Aorta (tissue), 5 donors: ENCODE measurements around the gene BTN2A1. TPM values are rescaled to one million over a fixed set of nuclear protein-coding genes. Genes with fewer than 3 reads are reported as not detected.

Experiments used
- ATAC-seq: fragments of 200-7000 bp; cut with Tn5 transposase; one replicate; pipeline ENCODE4 v1.9.1; 2022; ENCODE audit warnings: moderate library complexity; ENCODE audit not compliant: low FRiP score
- DNase-seq, 2 donors: peaks; one replicate each; pipeline ENCODE4 v3.0.0-alpha.2; 2020
- H3K27ac ChIP-seq, 2 donors: one replicate each; pipeline ENCODE4 v1.5.1; 2013; ENCODE audit warnings: low read length in 2 of 2, mild to moderate bottlenecking in 2 of 2, moderate library complexity in 2 of 2, control low read depth in 1 of 2, inconsistent platforms in 1 of 2, low read depth in 1 of 2
- H3K27me3 ChIP-seq, 2 donors: one replicate each; pipeline ENCODE4 v1.6.1; 2013; ENCODE audit warnings: control low read depth in 1 of 2, low read length in 1 of 2, mild to moderate bottlenecking in 1 of 2, moderate library complexity in 1 of 2; ENCODE audit not compliant: insufficient read depth in 2 of 2, control insufficient read depth in 1 of 2
- H3K36me3 ChIP-seq, 2 donors: one replicate each; pipeline ENCODE4 v1.6.1; 2013; ENCODE audit warnings: control low read depth in 1 of 2, low read length in 1 of 2, mild to moderate bottlenecking in 1 of 2; ENCODE audit not compliant: insufficient read depth in 2 of 2, control insufficient read depth in 1 of 2
- H3K4me1 ChIP-seq, 2 donors: one replicate each; pipeline ENCODE4 v1.6.1; 2013; ENCODE audit warnings: low read length in 2 of 2, control low read depth in 1 of 2, mild to moderate bottlenecking in 1 of 2, moderate library complexity in 1 of 2; ENCODE audit not compliant: insufficient read depth in 2 of 2, control insufficient read depth in 1 of 2
- H3K4me3 ChIP-seq, 2 donors: one replicate each; pipeline ENCODE4 v1.5.1; 2013; ENCODE audit warnings: low read length in 2 of 2, control low read depth in 1 of 2, mild to moderate bottlenecking in 1 of 2
- H3K9me3 ChIP-seq: one replicate; pipeline ENCODE4 v1.6.1; 2013; ENCODE audit warnings: mild to moderate bottlenecking, low read length; ENCODE audit not compliant: control insufficient read depth
- WGBS, 2 donors: extraction: QIAGEN DNeasy Blood & Tissue Kit; methylation state at CpG; one replicate each; pipeline ENCODE4 v1.1.7; 2013; 5-methylcytosine and 5-hydroxymethylcytosine counted together
- intact Hi-C, 2 donors: fragments of 100-400 bp; cut with DNase I; formaldehyde crosslinking; loops; one replicate each; pipeline versions ENCODE4 v1.14.2 to v1.15.0; 2022
- polyA plus RNA-seq, 2 donors: library from polyadenylated mRNA; stranded (reverse); fragments of 200-250 nt; gene quantifications; one replicate each; pipeline ENCODE4 v1.2.3, GENCODE V29; 2013
- total RNA-seq, 2 donors: library from RNA; stranded (reverse); fragmentation: NEBNext Ultra II Directional; extraction: Animal tissue kit (Norgen Biotek cat#: 25700); gene quantifications; one replicate each; pipeline ENCODE4 v1.2.1, GENCODE V29; 2021
- donor health status: healthy with polysubstance abuse.
- donor health status: Bipolar disorder and iron deficiency.
- donor health status: DM: no; HTN: no; CAD: no.
- donor health status: DM: no; HTN: no; CAD: no.
- donor health status: DM: yes; HTN: yes; CAD: no.

Gene BTN2A1
- total and polyA plus RNA-seq, 4 donors: 14.1 to 41.6 (median 39.0) TPM

DNA sequence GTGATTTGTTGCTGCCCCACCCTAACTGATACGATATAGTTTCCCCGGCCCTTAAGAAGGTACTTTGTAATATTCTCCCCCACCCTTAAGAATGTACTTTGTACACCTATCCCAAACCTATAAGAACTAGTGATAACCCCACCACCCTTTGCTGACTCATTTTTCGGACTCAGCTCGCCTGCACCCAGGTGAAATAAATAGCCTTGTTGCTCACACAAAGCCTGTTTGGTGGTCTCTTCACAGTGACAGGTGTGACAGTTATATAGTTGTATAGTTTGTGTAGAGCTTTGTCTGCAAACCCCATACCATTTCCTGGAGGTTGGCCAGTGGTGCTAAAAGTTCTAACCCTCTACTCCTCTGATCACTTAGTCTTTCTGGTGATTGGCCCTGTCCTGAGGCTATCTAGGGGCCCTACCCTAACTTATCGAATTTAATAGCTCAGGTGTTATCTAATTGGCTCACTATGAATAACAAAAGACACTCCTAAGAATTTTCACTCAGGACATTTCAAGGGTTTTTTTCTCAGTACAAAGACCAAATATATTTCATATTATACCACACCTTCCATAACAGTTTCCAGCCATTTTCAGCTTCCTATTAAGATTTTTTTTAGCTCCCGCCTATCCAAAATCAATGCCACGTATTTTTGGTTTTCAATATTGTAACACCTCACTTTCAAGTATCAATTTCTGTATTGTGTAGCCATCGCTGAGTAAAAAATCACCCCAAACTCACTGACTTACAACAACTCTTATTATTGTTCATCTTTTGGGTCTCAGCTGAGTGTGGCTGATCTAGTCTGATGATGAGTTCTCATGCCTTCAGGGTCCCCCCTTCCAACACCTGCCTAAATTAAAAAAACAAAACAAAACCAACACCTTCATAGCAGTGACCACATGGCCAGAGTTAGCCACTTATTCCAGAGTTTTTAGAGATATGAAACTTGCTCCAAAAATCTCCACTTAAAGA lies 32.5 kb downstream of the BTN2A1 start:
- intact Hi-C loops: no loop called here
- H3K27me3 ChIP-seq: no peaks in the 10 kb centered on the region
- no peak for ATAC-seq

DNA sequence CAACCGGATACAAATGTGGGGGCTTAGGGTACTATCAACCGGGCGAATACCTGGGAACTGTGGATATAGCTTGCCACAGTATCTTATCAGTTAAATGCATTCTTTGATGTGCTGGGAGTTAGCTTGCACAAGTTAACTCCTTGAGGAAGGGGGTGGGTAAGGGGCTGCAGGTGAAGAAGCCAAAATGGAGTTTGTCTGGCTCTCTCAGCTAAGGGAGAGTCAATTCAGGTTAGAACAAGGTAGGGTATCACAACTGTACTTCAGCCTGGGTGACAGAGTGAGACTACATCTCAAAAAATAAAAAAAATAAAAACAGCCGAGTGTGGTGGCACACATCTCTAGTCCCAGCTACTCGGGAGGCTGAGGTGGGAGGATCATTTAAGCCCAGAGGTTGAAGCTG lies 33.8 kb downstream of the BTN2A1 start:
- 78 to 80% methylated on average over 5 of the region's 5 CpGs for WGBS, 2 donors
- DNase-seq (no peak), ATAC-seq (no peak)
- intact Hi-C loops: no loop called here
- Histone ChIP-seq H3K36me3 (no peaks in the 10 kb centered on the region), H3K27ac (no peak overlapping the region), H3K27me3 (no peaks in the 10 kb centered on the region), H3K4me3 (no peak overlapping the region), H3K9me3 (peaks cover 2% of the 10 kb centered on the region), H3K4me1 (no peaks in the 10 kb centered on the region)

More for the DNA sequence above, 32.5 kb downstream of the BTN2A1 start:
- DNase-seq: no peak
- peaks cover 2% of the 10 kb centered on the region for H3K9me3 ChIP-seq
- no peaks in the 10 kb centered on the region for H3K36me3 ChIP-seq
- H3K4me1 ChIP-seq: no peaks in the 10 kb centered on the region
- WGBS, 2 donors: 87 to 89% methylated on average over 8 of the region's 8 CpGs
- no peak overlapping the region for H3K4me3 ChIP-seq
- H3K27ac ChIP-seq: no peak overlapping the region

DNA sequence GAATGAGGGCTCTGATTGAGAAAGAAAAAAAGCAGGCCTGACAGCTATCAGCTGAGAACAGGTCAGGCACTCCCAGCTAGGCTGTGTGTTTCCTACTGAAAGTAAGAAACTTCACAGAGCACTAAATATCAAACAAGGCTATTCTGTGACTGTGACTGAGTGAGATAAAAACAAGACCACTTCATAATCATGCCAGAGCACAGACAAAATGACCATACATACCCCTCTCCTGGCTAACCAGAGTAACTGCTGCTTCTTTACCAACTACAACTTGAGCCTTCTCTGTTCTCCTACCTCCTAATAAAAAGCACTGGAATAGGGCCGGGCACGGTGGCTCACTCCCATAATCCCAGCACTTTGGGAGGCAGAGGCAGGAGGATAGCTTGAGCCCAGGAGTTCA lies 35.5 kb downstream of the BTN2A1 start:
- no peaks in the 10 kb centered on the region for H3K27me3 ChIP-seq
- no peak overlapping the region for H3K27ac ChIP-seq
- no peak for ATAC-seq
- no peaks in the 10 kb centered on the region for H3K9me3 ChIP-seq
- H3K36me3 ChIP-seq: no peaks in the 10 kb centered on the region
- WGBS, 2 donors: 67 to 75% methylated on average over 2 of the region's 2 CpGs
- no peak for DNase-seq
- intact Hi-C loops: no loop called here
- H3K4me3 ChIP-seq: no peak overlapping the region
- H3K4me1 ChIP-seq: no peaks in the 10 kb centered on the region

DNA sequence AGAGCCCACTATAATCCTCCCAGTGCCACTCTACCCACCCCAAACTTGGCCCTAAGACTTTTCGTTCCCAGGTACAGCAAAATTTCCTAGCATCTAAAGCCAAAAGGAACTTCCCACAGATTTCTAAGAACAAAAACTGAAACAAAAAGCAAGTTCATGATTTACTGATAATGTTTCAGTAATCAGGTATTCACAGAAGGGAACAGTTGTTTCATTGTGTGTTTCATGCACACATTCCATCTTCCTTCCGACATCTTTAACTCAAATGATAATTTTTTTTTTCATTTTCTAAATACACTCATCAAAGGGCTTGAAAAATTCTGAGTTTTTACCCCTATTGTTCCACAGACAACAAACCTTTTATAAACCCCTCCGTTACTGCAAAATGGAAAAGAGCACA lies 36.4 kb downstream of the BTN2A1 start:
- H3K27me3 ChIP-seq: no peaks in the 10 kb centered on the region
- H3K4me1 ChIP-seq: no peaks in the 10 kb centered on the region
- 93% methylated on average over 3 of the region's 3 CpGs for WGBS, 2 donors
- H3K4me3 ChIP-seq: no peak overlapping the region
- no peaks in the 10 kb centered on the region for H3K9me3 ChIP-seq
- intact Hi-C loops: no loop called here
- no peak for ATAC-seq
- DNase-seq: no peak
- H3K27ac ChIP-seq: no peak overlapping the region
- H3K36me3 ChIP-seq: no peaks in the 10 kb centered on the region

DNA sequence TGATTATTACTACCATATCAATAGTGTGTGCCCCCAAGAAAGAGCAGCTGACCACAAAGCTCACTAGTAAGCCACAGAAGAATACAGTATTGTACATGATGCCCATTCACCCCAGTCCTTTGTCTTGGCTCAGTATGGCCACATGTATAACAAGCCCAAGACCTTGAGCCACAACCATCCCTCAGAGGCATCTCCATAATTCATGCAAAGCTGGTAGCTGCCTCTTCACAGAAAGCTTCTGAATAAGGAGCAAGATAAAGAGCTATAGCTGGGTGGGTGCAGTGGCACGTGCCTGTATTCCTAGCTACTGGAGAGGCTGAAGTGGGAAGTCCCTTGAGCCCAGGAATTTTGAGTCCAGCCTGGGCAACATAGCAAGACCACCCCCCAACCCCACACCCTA lies 37.5 kb downstream of the BTN2A1 start:
- 59 to 60% methylated on average over 1 of the region's 1 CpG for WGBS, 2 donors
- ATAC-seq: no peak

DNA sequence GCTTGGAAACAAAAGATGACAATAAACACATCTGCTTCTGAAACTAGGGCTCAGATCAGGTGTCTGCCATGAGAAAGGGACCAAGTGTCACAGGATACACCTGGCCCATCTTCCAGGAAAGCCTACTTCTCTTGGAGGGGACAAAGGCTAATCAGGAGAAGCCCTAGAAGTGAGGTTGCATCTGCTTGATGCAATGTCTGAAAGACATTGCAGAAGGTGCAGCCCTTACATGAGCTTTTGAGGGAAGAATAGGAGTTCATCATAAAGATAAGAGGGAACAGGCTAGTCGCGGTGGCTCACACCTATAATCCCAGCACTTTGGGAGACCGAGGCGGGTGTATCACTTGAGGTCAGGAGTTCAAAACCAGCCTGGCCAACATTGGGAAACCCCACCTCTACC lies 39.9 kb downstream of the BTN2A1 start:
- Histone ChIP-seq H3K27ac (no peak overlapping the region), H3K9me3 (no peaks in the 10 kb centered on the region), H3K4me3 (no peak overlapping the region), H3K36me3 (no peaks in the 10 kb centered on the region), H3K27me3 (no peaks in the 10 kb centered on the region), H3K4me1 (no peaks in the 10 kb centered on the region)
- intact Hi-C loops: no loop called here
- 83 to 88% methylated on average over 4 of the region's 4 CpGs for WGBS, 2 donors
- DNase-seq: no peak
- no peak for ATAC-seq

More for the DNA sequence above, 37.5 kb downstream of the BTN2A1 start:
- Histone ChIP-seq H3K27ac (no peak overlapping the region), H3K4me3 (no peak overlapping the region), H3K36me3 (no peaks in the 10 kb centered on the region), H3K27me3 (no peaks in the 10 kb centered on the region), H3K9me3 (no peaks in the 10 kb centered on the region), H3K4me1 (no peaks in the 10 kb centered on the region)
- DNase-seq: no peak
- intact Hi-C loops: no loop called here

DNA sequence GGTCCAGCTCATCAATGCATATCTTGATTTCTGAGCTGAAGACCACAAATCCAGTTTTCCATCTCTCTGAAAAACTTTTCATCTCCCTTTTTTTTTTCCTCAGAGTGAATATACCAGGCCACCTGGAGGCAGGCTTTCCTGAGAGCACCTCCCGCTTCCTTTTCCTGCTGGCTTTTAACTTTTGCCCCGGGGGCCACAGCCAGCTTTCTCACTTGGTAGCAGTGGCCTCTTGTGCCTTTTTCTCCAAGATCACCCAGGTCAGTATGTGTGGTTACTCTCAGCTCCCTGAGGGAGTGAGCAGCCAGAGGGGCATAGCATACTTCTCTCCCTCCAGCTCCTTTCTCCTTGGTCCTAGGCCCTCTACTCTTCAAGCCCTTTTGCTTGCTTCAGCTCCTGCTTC lies 42.3 kb downstream of the BTN2A1 start, which contains the start of gene BTN1A1:
Gene BTN1A1, plus strand, starts transcription at position 202 of the 400 bp plus-strand sequence. CDS start 984 bp downstream, outside the sequence.
- Histone ChIP-seq H3K27ac (no peak within 1 kb of the TSS), H3K27me3 (no peaks in the 10 kb centered on the region), H3K36me3 (no peaks in the 10 kb centered on the region), H3K9me3 (no peaks in the 10 kb centered on the region), H3K4me3 (no peak within 1 kb of the TSS), H3K4me1 (no peaks in the 10 kb centered on the region)
- 80 to 89% methylated on average over 2 of the region's 2 CpGs for WGBS, 2 donors
- no peak for ATAC-seq
- intact Hi-C loops: no loop called here
- DNase-seq: no peak

DNA sequence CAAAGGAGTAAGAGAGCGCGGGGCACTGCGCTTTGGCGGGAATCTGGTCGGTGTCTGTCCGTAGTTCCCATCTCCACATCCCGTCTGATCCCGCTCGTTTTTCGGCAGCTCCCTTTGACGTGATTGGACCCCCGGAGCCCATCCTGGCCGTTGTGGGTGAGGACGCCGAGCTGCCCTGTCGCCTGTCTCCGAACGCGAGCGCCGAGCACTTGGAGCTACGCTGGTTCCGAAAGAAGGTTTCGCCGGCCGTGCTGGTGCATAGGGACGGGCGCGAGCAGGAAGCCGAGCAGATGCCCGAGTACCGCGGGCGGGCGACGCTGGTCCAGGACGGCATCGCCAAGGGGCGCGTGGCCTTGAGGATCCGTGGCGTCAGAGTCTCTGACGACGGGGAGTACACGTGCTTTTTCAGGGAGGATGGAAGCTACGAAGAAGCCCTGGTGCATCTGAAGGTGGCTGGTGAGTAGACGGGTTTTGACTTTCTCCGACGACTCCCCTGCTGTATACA lies 43.8 kb downstream of the BTN2A1 start:
- WGBS, 2 donors: 3 to 7% methylated on average over 49 of the region's 49 CpGs
- H3K4me3 ChIP-seq: no peak overlapping the region
- ATAC-seq (peak; percentile 74), DNase-seq (peak; percentile 72 to 85)
- H3K36me3 ChIP-seq: no peaks in the 10 kb centered on the region
- no peak overlapping the region for H3K27ac ChIP-seq
- no peaks in the 10 kb centered on the region for H3K27me3 ChIP-seq
- no peaks in the 10 kb centered on the region for H3K9me3 ChIP-seq
- no peaks in the 10 kb centered on the region for H3K4me1 ChIP-seq
- intact Hi-C loops: no loop called here

DNA sequence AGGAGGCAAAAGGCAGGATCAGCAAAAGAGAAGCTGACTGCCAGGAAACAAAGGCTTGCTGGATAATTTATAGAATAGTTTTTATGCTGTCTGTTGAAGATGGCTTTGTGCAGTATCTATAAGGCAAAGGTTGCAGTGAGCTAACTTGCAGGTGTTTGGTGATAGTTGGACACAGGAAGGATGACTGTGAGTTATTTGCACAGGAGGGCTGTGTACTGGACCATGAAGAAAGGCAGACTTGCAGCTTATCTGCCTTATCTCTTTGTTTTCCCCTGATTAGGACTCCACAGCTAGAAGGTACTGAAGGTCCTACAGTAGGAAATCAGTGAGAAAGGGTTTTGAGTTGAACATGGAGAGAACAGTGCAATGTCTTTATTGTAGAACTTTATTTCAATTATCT lies 44.4 kb downstream of the BTN2A1 start:
- no peak for ATAC-seq
- no peaks in the 10 kb centered on the region for H3K9me3 ChIP-seq
- H3K27ac ChIP-seq: no peak overlapping the region
- DNase-seq: no peak
- H3K4me1 ChIP-seq: no peaks in the 10 kb centered on the region
- no peak overlapping the region for H3K4me3 ChIP-seq
- intact Hi-C loops: no loop called here
- no peaks in the 10 kb centered on the region for H3K27me3 ChIP-seq
- H3K36me3 ChIP-seq: no peaks in the 10 kb centered on the region
